ENCODE results near the gene RTKN.
"Not testable (repeated sequence)": the region's sequence is repeated elsewhere in the genome, so short reads cannot be mapped to it uniquely, and the experiment has no call there.

Gene RTKN

DNA sequence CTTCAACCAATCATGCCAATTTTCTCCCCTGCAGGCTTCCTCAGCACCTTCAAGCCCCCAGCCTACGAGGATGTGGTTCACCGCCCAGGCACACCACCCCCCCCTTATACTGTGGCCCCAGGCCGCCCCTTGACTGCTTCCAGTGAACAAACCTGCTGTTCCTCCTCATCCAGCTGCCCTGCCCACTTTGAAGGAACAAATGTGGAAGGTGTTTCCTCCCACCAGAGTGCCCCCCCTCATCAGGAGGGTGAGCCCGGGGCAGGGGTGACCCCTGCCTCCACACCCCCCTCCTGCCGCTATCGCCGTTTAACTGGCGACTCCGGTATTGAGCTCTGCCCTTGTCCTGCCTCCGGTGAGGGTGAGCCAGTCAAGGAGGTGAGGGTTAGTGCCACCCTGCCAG lies 18.4 kb upstream of the RTKN start:
- DNase-seq (ENCODE audit: low spot score), result not testable (repeated sequence)

DNA sequence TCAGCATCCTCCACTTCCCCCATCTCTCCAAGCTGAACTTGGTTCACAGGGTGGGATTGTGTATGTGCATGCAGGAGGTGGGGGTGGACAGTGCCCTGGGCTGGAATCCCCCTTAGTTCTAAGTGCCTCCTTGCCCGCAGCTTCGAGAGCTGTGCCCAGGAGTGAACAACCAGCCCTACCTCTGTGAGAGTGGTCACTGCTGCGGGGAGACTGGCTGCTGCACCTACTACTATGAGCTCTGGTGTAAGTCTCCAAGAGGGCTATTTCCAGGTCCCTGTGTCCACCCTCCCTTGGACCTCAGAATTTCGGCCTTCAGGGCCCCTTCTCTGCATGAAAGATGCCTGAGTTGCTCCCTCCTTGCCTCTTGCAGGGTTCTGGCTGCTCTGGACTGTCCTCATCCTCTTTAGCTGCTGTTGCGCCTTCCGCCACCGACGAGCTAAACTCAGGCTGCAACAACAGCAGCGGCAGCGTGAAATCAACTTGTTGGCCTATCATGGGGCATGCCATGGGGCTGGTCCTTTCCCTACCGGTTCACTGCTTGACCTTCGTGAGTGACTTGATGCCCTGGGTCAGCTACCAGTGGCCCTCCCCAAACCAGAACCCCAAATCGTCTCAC lies 17.9 kb upstream of the RTKN start:
- not testable (repeated sequence) for DNase-seq (ENCODE audit: low spot score)

DNA sequence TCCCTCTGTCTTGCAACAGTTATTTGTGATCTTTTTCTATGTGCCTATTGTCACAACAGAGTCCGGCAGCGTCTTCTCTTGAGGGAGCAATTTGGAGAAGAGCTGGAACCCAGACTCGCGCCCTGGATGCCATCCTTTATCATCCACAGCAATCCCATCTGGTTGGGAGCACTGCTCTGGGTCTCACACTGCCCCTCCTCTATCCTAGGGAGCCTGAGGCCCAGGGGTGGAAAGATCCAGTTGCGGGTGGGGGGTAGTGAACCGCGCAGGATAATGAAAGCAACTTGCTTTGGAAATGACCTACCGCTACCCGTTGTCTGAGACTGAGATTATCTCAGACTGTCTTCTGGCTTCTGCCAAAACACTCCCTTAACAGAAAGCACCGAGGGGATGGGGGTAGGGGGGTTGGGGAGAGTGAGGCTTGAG lies 17.2 kb upstream of the RTKN start:
- no peak for DNase-seq (ENCODE audit: low spot score)

DNA sequence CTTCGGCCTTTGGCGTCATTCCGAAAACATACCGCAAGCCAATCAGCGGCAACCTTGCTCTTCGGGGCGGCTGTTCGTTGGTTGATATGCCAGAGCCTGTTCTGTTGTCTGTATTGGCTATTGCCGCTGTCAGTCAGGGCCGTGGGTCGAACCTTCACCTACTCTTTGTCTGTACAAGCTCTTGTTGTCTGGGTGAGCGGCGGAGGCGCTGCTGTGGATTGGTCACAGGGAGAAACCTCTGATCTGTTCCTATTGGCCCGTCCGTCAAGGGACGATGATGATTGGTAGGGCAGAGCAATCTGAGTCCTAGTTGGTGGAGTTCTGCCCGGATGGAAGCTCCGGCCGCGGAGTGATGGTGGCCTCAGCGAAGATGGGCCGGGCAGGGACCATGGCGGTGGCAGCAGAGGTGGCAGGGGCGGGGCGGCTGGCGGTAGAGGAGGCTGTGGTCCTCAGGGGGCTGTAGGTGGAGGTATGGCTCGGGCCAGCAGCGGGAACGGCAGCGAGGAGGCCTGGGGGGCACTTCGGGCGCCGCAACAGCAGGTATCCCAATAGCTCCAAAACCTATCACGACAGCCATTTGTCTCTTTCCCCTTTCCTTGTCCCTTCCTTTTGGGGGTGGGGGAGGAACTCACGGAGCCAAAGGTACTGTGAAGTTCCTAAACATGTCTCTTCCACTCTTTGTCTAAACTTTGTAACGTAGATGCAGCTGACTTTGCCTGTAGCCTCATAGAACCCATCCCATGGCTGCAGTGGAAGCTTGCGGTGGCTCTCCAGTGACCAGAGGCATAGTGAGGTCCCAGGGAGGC lies 16.6 kb upstream of the RTKN start, which contains the start of gene WBP1:
TSS of gene WBP1 (plus strand) at position 307 of the 806 bp plus-strand sequence. CDS start at position 472, 165 bp downstream.
- DNase-seq (ENCODE audit: low spot score), result peak; percentile 95

- DNase-seq (ENCODE audit: low spot score), result peak; percentile 55
Observed at GRCh38 chr2:74457549-74458131, 15.9 kb upstream of the RTKN start.

GRCh38 chr2:74457129-74457548 lies 15.4 kb upstream of the RTKN start:
- DNase-seq (ENCODE audit: low spot score), result no peak

- peak; percentile 68 for DNase-seq (ENCODE audit: low spot score)
Observed at GRCh38 chr2:74454654-74455511, 13.1 kb upstream of the RTKN start, which contains the start of gene INO80B. Gene INO80B, plus strand, starts transcription at chr2:74455087. Its CDS starts 30 bp downstream, at chr2:74455117.

DNA sequence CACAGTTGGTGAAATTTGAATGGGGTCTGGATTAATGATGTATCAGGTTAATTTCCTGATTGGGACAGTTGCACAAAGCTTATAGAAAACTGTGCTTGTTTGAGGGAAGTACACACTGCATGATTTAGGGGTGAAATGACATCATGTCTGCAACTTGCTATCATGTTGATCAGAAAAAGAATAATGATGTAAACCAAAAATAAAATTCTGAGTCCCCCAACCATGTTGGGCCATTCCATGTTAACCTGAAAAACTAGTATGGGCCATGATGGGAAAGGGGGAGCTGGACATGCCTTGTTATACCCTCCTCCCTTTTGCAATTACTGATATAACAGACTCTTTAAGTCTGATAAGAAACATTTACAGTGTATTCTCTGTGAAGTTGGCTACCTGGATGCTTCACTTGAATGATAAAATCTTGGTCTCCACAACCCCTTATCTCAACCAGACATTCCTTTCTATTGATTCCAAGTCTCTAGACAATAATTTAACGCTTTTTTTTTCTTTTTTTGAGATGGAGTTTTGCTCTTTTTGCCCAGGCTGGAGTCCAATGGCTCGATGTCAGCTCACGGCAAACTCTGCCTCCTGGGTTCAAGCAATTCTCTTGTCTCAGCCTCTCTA lies 8.9 kb upstream of the RTKN start:
- DNase-seq (ENCODE audit: low spot score), result no peak

DNA sequence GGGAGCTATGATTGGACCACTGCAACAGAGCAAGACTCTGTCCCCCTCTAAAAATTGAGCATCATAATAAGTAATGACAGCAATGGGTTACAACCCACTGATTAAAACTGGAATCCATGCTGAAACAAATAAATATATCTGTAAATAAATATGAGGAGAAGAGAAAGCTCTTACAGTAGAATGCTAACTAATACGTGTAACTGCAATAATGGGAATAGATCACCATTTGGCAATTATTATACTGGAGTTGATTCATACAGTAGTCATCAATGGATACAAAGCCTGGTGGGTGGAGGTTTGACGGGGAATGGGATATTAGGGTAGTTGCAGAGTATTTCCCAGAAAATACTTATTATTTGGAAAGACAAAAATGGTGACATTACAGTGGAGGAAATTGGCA lies 7.0 kb upstream of the RTKN start:
- DNase-seq (ENCODE audit: low spot score), result no peak

DNA sequence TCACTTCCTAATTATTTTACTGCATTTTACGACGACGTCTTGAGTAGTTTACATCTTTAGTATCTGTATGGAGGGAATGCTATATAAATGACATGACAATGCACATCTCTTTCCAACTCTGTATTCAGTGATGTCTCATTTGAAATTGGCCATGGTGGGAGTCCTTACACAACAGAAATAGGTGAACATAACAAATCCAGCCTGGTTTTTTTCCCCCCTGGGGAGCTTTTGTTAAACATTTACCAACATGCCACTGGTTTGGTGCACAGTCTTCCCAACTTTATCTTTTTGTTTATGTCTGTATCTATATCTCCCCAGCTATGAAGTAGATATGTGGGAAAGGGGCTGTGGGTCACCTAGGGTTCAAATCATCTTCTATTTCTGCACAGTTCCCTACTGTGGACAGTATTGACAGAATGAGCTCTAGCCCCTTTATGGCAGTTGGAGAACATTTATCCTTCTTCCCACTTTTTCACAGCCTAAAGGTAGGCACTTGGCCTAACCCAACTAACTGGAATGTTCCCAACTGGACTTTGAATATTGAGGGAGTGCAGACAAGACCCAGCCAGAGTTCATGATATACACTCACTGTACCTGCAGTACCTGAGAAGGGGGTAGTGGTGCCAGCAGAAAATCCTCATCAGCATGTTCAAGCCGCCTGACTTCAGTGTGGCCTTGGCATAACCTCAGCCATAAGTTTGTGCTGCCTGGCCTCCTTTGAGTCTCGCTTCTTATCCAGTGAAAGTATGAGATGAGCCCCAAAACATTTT lies 5.7 kb upstream of the RTKN start:
- DNase-seq (ENCODE audit: low spot score), result no peak

DNA sequence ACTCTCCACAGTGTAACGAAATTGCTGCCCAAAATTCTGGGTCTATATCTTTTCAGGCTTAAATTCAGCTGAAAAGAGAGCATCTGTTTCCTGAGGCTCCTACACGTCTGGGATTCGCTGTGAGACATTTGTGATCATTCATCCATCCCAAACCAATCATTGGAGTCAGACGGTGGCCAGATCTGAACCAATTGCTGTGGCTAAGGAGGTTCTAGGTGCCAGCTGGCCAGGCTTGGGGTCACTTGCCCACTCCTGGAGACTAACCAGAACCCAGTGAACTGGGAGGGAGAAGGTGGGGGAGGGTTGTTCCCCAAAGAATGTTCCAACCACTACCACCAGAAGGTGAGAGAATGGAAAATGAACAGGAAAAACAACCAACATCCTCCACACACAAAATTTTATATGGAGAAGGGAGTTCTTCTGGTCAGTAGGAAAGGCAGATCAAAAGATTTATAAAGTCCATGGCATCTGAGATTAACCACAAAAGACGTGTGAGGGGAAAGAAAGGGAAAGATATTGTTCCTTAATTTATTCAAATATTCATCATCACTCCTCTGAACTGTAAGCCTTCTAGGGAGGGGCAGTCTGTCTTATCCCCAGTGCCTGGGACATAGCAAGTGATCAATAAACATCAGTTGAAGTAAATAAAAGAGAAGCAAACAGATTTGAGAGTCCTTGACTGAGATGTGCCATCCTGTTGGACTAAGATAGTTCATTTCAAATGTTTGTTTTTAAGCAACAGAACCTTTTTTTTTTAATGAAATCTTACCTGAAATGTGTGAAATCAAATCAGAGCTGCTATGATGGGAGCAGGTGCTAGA lies 3.0 kb upstream of the RTKN start:
- no peak for DNase-seq (ENCODE audit: low spot score)

GRCh38 chr2:74442483-74443297 lies 953 bp upstream of the RTKN start:
- not testable (repeated sequence) for DNase-seq (ENCODE audit: low spot score)

DNA sequence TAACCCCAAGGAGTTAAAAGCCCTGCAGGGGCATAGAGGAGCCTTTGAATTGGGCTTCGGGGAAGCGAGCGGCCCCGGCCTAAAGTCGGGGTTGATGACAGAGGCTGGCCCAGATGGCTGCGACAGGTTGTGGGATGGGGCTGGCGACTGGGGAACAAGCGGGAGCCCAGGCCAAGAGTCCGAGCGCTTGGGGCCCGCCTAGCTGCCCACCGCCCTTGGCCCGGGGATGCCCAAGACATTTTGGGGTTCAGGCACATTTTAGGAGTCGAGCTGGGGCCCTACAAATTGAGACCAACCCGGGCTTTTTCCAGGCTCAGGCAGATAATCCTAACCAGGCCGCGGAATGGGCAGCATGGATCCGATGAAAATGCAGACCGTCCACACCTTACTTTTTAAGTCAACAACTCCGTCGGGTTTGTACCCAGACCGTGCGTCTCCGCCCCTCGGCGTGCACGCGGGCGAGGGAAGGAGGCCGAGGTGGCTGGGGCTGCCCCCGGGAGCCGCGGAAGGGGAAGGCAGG lies 507 bp downstream of the RTKN start:
- DNase-seq (ENCODE audit: low spot score), result no peak

DNA sequence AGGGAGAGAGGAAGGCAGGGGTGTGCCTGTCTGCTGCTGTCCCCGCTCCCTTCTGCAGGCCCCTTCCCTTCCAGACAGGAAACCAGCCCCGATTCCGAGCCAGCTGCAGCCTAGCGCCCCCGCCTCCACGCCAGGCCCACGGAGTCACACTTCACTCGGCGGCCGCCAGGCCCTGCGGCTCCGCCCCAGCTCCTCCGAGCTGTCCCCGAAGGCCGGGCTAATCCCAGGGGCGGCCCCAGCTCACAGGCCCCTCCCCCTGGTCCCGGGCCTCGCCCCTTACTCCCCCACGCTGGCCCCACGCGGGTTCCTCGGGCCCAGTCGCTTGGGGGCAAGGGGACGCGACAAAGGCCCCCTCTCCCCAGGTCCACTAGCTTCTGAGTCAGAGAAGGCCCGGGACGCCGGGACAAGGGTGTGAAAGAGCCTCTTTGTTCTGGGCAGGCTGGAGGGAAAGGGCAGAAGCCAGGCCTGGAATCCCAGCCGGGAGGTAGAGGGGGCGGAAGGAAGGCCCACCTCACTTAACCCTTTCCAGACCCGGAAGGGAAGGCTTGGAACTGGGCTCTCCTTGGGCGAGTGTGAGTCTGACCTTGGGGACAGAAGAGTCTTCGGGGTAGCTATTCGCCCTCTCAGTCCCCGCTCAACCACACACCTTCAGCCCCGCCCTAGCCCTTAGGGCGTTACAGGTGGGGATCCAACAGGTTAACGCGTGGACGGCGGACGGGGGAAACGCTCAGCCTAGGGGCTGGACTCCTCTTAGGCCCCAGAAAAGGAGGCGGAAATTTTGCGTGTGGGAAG lies 1.2 kb downstream of the RTKN start:
- peak; percentile 96 for DNase-seq (ENCODE audit: low spot score)

DNA sequence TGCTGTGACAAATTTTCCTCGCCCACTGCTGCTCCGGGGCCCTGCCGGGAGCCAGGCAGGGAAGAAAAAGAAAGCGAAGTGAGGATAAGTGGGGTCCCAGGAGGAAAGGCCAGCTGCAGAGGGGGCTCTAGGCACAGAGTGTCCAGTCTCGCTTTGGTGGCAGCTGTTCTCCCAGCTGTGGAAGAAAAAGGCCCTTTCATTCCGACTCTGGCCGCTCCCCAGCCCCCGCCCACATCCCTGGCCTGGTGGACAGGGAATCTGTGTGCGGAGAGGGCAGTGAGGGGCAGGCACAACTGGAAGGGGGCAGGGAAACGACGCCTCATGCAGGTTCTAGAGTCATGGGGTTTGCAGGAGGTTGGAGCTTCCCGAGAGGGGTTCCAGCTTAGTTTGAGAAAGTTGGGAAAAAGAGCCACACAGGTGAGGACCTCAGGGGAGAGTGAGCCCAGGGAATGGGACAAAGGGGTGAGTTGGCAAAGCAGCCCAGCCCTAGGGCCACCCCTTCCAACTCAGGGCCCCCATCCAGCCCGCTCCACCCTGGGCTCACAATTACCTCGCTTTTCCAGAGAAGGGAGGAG lies 1.8 kb downstream of the RTKN start:
- no peak for DNase-seq (ENCODE audit: low spot score)

DNA sequence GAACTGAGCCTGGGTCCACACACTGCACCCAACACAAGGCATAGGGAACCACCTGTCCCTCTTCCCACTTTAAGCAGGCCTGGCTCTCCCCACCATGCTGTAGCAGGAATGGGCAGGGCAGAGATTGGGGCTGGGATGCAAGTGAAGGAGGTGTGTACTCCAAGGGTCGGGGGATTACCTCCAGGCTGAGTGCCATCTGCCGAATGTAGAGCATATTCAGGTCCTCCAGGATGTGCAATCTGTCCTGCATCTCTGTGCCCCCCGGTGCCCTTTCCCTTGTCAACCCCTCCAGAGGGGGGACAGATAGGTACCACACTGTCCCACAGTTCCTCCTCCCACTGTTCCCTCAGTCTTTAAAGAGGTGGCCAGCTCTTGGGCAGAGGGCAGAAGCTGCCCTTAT lies 2.4 kb downstream of the RTKN start:
- no peak for DNase-seq (ENCODE audit: low spot score)

- DNase-seq (ENCODE audit: low spot score), result no peak
Observed at GRCh38 chr2:74438248-74438647, 3.5 kb downstream of the RTKN start.
